Mucosa of stomach (tissue), 1 donor: Measurements from ENCODE around the gene GNAI2.

Source experiments
- H3K27me3 ChIP-seq: one replicate; pipeline ENCODE4 v1.7.0; 2013; ENCODE audit warnings: mild to moderate bottlenecking, low read length; ENCODE audit not compliant: control insufficient read depth, insufficient read depth
- H3K36me3 ChIP-seq: one replicate; pipeline ENCODE4 v1.7.0; 2013; ENCODE audit warnings: low read length; ENCODE audit not compliant: control insufficient read depth, insufficient read depth
- H3K4me1 ChIP-seq: one replicate; pipeline ENCODE4 v1.7.0; 2013; ENCODE audit warnings: mild to moderate bottlenecking, low read length; ENCODE audit not compliant: control insufficient read depth, insufficient read depth
- H3K4me3 ChIP-seq: one replicate; pipeline ENCODE4 v1.7.0; 2013; ENCODE audit warnings: low read length
- H3K9ac ChIP-seq: one replicate; pipeline ENCODE4 v1.7.0; 2013; ENCODE audit warnings: mild to moderate bottlenecking, low read length, moderate library complexity
- H3K9me3 ChIP-seq: one replicate; pipeline ENCODE4 v1.7.0; 2013; ENCODE audit warnings: mild to moderate bottlenecking, low read length, moderate library complexity; ENCODE audit not compliant: control insufficient read depth
- donor health status: Pancreatic carcinoma.

The GNAI2 gene

DNA sequence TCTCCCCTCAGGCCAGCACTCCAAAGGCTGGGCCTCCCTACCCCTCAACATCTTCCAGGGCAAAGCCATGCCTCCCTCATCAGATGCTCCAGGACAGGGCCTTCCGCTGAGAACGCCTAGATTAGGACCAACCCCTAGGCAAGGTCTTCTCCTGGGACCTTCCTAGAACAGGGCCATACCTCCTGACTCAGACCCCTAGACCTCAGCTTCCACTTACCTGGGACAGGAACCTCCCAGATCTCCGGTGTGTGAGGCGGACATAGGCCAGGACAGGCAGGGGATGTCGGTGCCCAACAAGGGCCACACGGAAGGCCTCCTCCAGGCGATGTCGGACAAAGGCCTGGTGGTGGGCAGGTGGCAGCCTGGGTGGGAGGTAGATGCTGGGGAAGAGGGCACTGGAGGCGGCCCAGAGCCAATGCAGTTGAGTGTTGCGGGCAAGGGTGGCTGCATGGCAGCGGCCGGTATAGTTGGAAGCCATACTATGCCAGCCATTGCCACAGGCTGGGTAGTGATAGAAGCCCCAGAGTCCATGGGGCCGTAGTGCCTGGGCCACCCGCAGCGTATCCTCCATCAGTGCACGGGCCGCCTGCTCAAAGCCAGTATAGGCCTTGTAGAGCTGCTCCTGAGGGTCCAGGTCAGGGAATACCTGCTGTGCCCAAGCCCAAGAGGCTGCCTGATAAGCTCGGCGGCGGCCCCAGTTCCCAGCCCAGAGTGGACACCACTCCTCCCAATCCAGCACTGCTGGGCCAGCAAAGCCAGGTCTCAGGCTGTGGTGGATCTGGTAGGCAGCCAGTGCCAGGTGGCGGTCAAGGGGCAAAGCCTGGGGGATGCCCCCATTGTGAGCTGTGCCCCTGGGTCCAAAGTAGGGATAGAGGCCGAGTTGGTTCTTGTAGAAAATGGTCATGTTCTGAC, 58.7 kb downstream of the GNAI2 start:
- no peaks in the 10 kb centered on the region for H3K27me3 ChIP-seq
- H3K36me3 ChIP-seq, result peaks cover 1% of the 10 kb centered on the region
- H3K4me3 ChIP-seq, result no peak overlapping the region
- H3K9me3 ChIP-seq, result no peaks in the 10 kb centered on the region
- peaks cover 47% of the 10 kb centered on the region for H3K4me1 ChIP-seq
- no peak overlapping the region for H3K9ac ChIP-seq

DNA sequence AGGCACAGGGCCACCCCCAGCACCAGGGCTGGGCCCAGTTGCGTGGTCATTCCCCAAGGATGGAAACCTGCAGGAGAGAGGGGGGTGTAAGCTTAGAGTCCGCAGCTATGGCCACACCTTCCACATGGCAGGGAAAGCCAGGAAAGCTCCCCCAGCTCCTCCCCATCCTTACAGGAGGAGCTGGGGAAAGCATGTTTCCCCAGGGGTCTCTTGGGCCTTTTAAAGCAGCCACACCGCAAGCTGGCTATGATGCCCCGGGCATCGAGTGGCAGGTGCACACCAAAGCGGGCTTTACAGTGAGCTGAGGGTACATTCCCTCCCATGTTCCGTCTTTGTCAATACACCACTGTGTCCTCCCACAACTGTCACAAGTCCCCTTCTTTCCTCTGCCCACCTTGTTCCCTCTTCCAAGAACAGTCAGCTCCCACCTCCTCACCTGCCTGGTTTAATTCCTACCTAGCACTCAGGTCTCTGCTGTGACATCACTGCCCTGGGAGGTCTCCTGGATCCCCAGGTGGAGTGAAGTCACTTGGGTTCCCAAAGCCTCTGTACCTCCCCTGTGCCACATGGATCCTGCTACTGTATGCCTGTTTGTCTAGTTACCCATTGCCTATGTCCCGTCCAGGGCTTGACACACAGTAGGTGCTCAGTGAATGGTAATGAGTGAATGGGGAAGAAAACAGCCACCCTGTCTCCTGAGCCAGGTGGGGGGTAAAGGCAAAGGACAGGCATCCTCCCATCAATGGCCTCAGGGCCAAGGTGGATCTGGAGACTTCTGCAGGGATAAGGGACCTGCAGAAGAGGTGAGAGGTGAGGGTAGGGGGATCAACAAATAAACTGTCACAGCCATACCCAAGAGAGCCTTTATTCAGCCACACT, 59.8 kb downstream of the GNAI2 start:
- Histone ChIP-seq H3K4me3 (no peak overlapping the region), H3K4me1 (peaks cover 49% of the 10 kb centered on the region), H3K27me3 (no peaks in the 10 kb centered on the region), H3K36me3 (no peaks in the 10 kb centered on the region), H3K9me3 (no peaks in the 10 kb centered on the region), H3K9ac (no peak overlapping the region)

DNA sequence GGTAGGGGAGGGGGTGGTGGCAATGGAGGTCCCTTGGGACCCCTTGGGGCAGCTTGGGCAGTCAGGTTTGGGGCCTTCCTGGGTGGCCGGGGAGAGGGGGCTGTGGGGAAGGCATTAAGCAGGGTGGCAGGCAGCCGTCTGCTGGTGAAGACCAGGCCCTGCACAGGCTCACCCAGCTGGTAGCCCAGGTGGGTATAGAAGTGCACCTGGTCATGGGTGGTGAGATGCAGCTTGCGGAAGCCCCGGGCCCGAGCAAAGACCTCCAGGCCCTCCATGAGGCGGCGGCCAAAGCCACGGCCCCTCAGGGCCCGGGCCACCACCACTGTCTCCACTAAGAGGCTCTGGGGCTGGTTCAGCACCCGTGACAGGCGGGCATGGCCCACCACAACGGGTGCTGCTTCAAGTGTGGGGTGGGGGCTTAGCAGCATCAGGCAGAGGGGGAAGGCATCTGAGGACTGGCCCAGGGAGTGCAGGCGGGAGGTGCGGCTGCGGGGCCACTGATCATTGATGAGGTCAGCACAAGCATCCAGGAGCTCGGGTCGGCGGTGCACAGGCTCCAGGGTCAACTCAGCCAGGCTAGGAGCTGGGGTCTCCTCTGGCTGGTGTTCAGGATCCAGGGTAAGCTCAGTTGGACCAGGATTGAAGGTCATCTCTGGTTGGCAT, 60.8 kb downstream of the GNAI2 start:
- Histone ChIP-seq H3K27me3 (no peaks in the 10 kb centered on the region), H3K9ac (no peak overlapping the region), H3K9me3 (no peaks in the 10 kb centered on the region), H3K4me3 (no peak overlapping the region), H3K36me3 (no peaks in the 10 kb centered on the region), H3K4me1 (peaks cover 48% of the 10 kb centered on the region)

DNA sequence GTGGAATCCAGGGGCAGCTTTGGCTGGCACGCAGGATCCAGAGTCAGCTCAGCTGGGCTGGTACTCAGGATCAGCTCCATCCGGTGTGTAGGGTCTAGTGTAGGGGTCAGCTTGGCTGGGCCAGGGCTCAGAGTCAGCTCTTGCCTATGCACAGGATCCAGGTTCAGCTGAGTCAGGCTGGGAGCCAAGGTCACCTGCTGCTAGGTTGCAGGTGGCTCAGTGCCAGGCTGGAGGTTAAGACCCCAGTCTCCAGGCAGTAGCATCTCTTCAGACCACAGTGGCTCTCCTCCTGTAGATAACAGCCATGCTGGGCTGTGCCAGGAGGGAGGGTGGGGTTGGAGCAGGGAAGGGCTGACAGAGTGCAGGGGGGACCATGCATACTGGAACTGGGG, 61.4 kb downstream of the GNAI2 start:
- Histone ChIP-seq H3K4me3 (no peak overlapping the region), H3K36me3 (no peaks in the 10 kb centered on the region), H3K9ac (no peak overlapping the region), H3K27me3 (no peaks in the 10 kb centered on the region), H3K4me1 (peaks cover 53% of the 10 kb centered on the region), H3K9me3 (no peaks in the 10 kb centered on the region)

DNA sequence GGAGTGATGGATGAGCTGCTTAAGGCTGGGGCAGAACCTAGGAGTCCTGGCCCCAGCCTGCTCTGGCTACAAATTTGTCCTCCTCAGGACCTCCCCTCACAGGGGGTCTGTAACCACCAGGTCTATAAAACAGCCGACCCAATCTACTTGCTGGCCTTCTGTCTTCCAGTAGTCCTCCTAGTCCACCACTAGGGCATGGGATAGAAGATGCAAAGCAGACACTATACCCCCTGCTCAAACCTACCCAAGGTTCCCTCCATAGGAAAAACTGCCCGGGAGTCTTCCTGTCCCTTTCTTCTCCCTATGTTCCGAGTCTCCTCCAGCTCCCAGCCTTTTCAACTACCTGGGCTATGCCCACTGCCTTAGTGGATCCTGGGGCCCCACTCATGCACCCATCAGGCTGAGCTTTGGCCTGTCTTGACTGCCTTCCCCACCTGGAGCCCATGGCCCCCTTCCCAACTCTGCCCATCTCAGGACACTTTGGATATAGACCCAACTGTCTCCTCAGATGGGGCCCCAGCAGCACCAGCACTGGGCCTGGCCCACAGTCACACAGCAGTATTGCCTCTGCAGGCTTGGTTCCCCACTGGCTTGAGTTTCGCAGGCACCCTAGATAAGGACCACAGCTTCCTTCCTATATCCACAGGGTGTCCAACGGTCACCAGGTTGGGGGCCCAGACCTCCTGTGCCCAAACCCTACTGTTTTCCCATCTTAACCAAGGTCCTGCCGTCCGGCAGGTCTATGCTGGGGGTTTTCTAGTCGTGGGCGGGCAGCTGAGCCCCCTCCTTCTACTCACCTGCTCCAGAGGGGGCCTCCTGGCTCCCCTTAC, 62.1 kb downstream of the GNAI2 start:
- no peaks in the 10 kb centered on the region for H3K9me3 ChIP-seq
- H3K27me3 ChIP-seq, result no peaks in the 10 kb centered on the region
- H3K4me1 ChIP-seq, result peaks cover 53% of the 10 kb centered on the region
- no peaks in the 10 kb centered on the region for H3K36me3 ChIP-seq
- peak overlapping the region; percentile 72 for H3K4me3 ChIP-seq
- peak overlapping the region; percentile 82 for H3K9ac ChIP-seq

DNA sequence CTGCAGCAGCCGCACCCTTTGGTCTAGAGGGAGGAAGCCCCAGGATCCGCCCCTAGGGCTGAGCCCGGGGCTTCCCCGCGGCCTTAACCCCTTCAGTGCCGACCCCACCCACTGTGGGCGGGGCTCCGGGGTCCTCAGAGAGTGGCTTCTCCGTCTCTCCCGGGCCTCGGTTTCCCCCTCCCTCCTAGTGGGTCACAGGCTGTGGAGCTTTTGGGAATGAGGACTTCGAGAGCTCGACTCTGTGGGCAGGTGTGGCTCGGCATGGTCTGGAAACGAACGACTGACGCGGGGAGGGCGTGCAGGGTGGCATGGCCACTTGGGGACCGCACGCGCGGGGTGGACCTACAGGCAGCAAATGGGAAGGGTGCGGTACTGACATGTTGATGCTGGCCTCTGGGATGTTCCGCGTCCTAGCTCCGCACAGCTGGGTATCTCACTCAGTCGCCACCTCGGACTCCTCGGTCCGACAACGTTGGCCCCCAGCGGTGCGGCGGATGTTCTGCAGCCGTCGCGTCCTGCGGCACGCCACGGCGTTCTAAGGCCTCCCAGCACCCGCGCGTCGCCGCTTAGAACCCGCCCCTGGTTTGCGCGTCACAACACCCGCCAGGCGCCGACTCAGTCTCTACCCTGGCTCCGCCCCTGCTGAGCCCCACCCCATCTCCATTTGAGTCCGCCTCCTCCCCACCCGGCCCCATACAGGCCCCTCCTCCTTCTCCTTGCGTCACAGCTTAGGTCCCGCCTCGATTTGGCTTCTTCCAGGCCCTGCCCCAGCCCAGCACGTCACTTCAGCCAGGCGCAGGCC, 63.0 kb downstream of the GNAI2 start, which contains the start of the genes HYAL3 and NAA80:
TSS of gene HYAL3 (minus strand) at position 570 of the 802 bp plus-strand sequence. CDS start 3,803 bp downstream, outside the sequence.
TSS of gene NAA80 (minus strand) at position 570 of the 802 bp plus-strand sequence. CDS start 1,942 bp downstream, outside the sequence.
- H3K4me1 ChIP-seq, result peaks cover 57% of the 10 kb centered on the region

DNA sequence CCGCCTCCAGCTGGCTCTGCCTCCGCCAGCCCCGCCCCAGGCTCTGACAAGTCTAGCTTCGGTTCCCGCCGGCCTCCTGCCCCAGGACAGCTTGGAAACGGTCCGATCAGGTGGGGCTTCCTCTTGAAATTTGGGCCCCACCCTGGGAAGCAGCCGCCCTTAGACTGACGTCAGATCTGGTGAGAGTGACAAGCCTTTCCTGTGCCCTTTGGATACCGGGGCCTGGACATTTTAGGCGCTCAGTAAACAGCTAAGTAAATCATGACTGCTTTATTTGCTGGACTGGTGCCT, 63.6 kb downstream of the GNAI2 start:
- H3K9me3 ChIP-seq, result no peaks in the 10 kb centered on the region

More for the DNA sequence above, 63.0 kb downstream of the GNAI2 start, which contains the start of the genes HYAL3 and NAA80:
- Histone ChIP-seq H3K27me3 (no peaks in the 10 kb centered on the region), H3K9me3 (no peaks in the 10 kb centered on the region), H3K36me3 (no peaks in the 10 kb centered on the region), H3K4me3 (peak within 1 kb of the TSS; percentile 72), H3K9ac (peak within 1 kb of the TSS; percentile 82)

DNA sequence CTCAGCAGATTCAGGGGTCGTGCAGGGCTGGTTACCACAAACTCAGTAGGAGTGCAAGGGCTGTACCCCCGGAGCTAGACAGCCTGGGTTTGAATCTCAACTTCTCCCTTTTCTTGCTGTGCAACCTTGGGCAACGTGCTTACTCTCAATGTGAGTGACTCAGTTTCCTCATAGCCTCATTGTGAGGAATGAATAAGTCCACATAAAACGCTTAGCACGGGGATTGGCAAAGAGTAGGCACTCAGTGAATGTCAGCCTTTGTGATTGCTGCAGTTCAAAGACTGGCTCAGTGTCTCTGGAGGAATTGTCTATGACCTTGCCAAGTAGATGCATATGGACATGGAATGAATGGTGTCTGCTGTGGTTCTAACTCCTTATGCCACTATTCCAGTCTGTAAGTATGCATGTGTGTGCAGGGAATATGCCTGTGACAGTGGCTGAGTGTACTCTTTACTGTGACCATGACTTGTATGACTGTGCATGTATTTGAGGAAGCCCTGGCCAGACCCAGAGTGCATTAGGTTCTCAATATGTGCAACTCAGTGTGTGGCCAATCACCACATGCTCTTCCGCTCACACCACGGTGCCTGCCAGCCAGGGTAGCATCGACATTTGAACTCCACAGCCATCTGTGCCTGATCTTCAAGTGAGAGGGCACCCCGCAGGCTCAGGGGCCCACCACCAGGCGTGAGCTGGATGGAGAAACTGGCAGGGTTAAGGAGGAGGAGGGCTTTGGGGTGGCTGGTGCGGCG, 64.1 kb downstream of the GNAI2 start:
- Histone ChIP-seq H3K9ac (peak overlapping the region; percentile 46), H3K27me3 (no peaks in the 10 kb centered on the region), H3K4me3 (peak overlapping the region; percentile 5), H3K9me3 (no peaks in the 10 kb centered on the region), H3K4me1 (peaks cover 57% of the 10 kb centered on the region), H3K36me3 (no peaks in the 10 kb centered on the region)

More for the DNA sequence above, 63.6 kb downstream of the GNAI2 start:
- Histone ChIP-seq H3K9ac (peak overlapping the region; percentile 46), H3K36me3 (no peaks in the 10 kb centered on the region), H3K4me3 (peak overlapping the region; percentile 5), H3K4me1 (peaks cover 57% of the 10 kb centered on the region), H3K27me3 (no peaks in the 10 kb centered on the region)

DNA sequence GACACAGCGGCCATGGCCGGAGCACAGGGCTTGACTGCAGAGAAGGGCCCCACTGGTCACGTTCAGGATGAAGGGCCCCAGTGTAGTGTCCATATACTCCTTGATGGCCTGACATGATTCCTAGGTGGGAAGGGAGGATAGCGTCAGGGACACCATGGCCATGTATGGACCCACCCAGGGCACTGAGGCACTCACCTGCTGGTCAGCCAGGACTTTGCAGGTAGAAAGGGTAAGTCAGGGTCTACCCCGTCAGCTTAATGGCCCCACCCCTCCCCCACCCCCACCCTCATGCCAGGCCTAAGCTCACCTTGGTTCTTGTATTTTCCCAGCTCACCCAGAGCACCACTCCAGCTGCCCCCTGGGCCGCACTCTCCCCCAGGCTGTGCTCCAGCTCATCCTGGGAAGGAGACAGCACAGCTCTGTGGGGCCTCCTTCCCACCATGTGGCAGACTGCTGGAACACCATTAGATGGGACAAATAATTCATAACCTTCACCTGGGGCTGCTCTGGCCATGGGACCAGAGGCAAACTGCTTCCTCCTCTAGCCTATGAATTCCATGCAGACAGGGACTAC, 64.8 kb downstream of the GNAI2 start:
- Histone ChIP-seq H3K27me3 (no peaks in the 10 kb centered on the region), H3K9me3 (no peaks in the 10 kb centered on the region), H3K4me3 (no peak overlapping the region), H3K4me1 (peaks cover 57% of the 10 kb centered on the region), H3K9ac (peak overlapping the region; percentile 46), H3K36me3 (no peaks in the 10 kb centered on the region)
